TTC549 (cell line): ENCODE data around the gene SCN5A.

Experiments
- FAIRE-seq: peaks from 2 replicates; lab custom pipeline; 2012; peaks lifted over from hg19 to GRCh38; lab: Jason Lieb, UNC

SCN5A gene

GRCh38 chr3:38622336-38622735 lies 27.2 kb downstream of the SCN5A start:
- no peak for FAIRE-seq

- no peak for FAIRE-seq
These were observed 29.3 kb downstream of the SCN5A start for GRCh38 chr3:38620236-38620635.

- no peak for FAIRE-seq
These were observed 31.1 kb downstream of the SCN5A start for GRCh38 chr3:38618343-38618742.

- no peak for FAIRE-seq
These were observed 31.9 kb downstream of the SCN5A start for GRCh38 chr3:38617586-38617985.

GRCh38 chr3:38617137-38617536 lies 32.4 kb downstream of the SCN5A start:
- no peak for FAIRE-seq

GRCh38 chr3:38616658-38617057 lies 32.8 kb downstream of the SCN5A start:
- no peak for FAIRE-seq

- no peak for FAIRE-seq
These were observed 33.4 kb downstream of the SCN5A start for GRCh38 chr3:38616111-38616510.

GRCh38 chr3:38614651-38615352 lies 34.7 kb downstream of the SCN5A start:
- FAIRE-seq: no peak

GRCh38 chr3:38614091-38614490 lies 35.4 kb downstream of the SCN5A start:
- no peak for FAIRE-seq

- FAIRE-seq: no peak
These were observed 36.1 kb downstream of the SCN5A start for GRCh38 chr3:38613426-38613825.

- FAIRE-seq: no peak
These were observed 37.6 kb downstream of the SCN5A start for GRCh38 chr3:38611866-38612265.

- FAIRE-seq: no peak
These were observed 38.6 kb downstream of the SCN5A start for GRCh38 chr3:38610934-38611333.

- FAIRE-seq: no peak
These were observed 39.1 kb downstream of the SCN5A start for GRCh38 chr3:38610436-38610835.

- FAIRE-seq: no peak
These were observed 39.9 kb downstream of the SCN5A start for GRCh38 chr3:38609386-38610111.

- FAIRE-seq: no peak
These were observed 40.5 kb downstream of the SCN5A start for GRCh38 chr3:38608961-38609360.

GRCh38 chr3:38608086-38608775 lies 41.3 kb downstream of the SCN5A start:
- FAIRE-seq: no peak

- no peak for FAIRE-seq
These were observed 42.9 kb downstream of the SCN5A start for GRCh38 chr3:38606561-38606960.

- no peak for FAIRE-seq
These were observed 43.5 kb downstream of the SCN5A start for GRCh38 chr3:38605981-38606380.

- no peak for FAIRE-seq
These were observed 45.2 kb downstream of the SCN5A start for GRCh38 chr3:38604246-38604645.

- no peak for FAIRE-seq
These were observed 45.8 kb downstream of the SCN5A start for GRCh38 chr3:38603731-38604131.

- FAIRE-seq: no peak
These were observed 46.8 kb downstream of the SCN5A start for GRCh38 chr3:38602576-38603250.

- no peak for FAIRE-seq
These were observed 47.4 kb downstream of the SCN5A start for GRCh38 chr3:38601956-38602550.
